Body of pancreas (tissue), 4 donors: ENCODE results near the gene ABI1. TPM values are rescaled to one million over a fixed set of nuclear protein-coding genes. Genes with fewer than 3 reads are reported as not detected.

ENCODE experiments used
- ATAC-seq: fragments of 150-250 bp; one replicate; pipeline ENCODE4 v1.9.1; 2016
- DNase-seq, 4 donors: peaks; one replicate each; pipeline ENCODE4 v3.0.0-alpha.2; 2019
- H3K27ac ChIP-seq, 4 donors: fragments of 200-600 bp; sonication (generic); 1 replicate in 3 of 4; 2 replicates in 1 of 4; pipeline versions ENCODE4 v1.5.1 to v1.6.1; 2016 to 2019; ENCODE audit warnings: mild to moderate bottlenecking in 1 of 4, mixed read lengths in 1 of 4, moderate library complexity in 1 of 4
- H3K27me3 ChIP-seq, 2 donors: fragments of 200-600 bp; sonication (generic); one replicate each; pipeline ENCODE4 v1.6.0; 2016; ENCODE audit warnings: mild to moderate bottlenecking in 1 of 2
- H3K36me3 ChIP-seq, 2 donors: fragments of 200-600 bp; sonication (generic); replicated peaks in 1 of 2; 2 replicates each; pipeline ENCODE4 v1.5.1; 2016; ENCODE audit warnings: low read depth in 2 of 2; ENCODE audit not compliant: insufficient read depth in 1 of 2
- H3K4me1 ChIP-seq: fragments of 200-600 bp; sonication (generic); one replicate; pipeline ENCODE4 v1.6.0; 2016
- H3K4me3 ChIP-seq, 2 donors: fragments of 200-600 bp; sonication (generic); 1 replicate in 1 of 2; 2 replicates in 1 of 2; pipeline ENCODE4 v1.5.1; 2016 to 2019
- H3K9me3 ChIP-seq, 3 donors: fragments of 200-600 bp; sonication (generic); 1 replicate in 2 of 3; 2 replicates in 1 of 3; pipeline ENCODE4 v1.5.1; 2016
- CTCF ChIP-seq, 7 experiments: fragments of 450-650 bp in 4 of 7; fragments of 200-600 bp in 3 of 7; sonication (generic) in 3 of 7; IDR thresholded peaks; one replicate each; pipeline ENCODE4 v1.5.1; 2016 to 2019; ENCODE audit warnings: antibody characterized with exemption in 7 of 7
- POLR2A ChIP-seq, 3 donors: fragments of 450-650 bp; IDR thresholded peaks; one replicate each; pipeline ENCODE4 v1.6.1; 2016; ENCODE audit warnings: antibody characterized with exemption in 3 of 3, mild to moderate bottlenecking in 2 of 3
- WGBS, 2 donors: methylation state at CpG; one replicate each; pipeline ENCODE4 v1.1.5; 2017; 5-methylcytosine and 5-hydroxymethylcytosine counted together
- intact Hi-C: fragments of 100-400 bp; cut with DNase I; formaldehyde crosslinking; loops from one replicate; pipeline ENCODE4 v1.15.1; 2023
- total RNA-seq, 2 donors: library from RNA; depleted of rRNA; stranded (reverse); fragments of >200 nt; gene quantifications; one replicate each; pipeline ENCODE4 v1.1.0, GENCODE V29; 2016

Gene ABI1
- total RNA-seq, 2 donors from 2014 or later = 13.5 to 24.9 TPM

GRCh38 chr10:26773633-26774032, 87.1 kb downstream of the ABI1 start:
- Histone ChIP-seq H3K9me3 (peaks cover 0 to 5% (median 0%) of the 10 kb centered on the region in 3 donors), H3K4me3 (no peak overlapping the region), H3K27ac (no peak overlapping the region), H3K36me3 (no peaks in the 10 kb centered on the region), H3K27me3 (no peaks in the 10 kb centered on the region), H3K4me1 (no peaks in the 10 kb centered on the region)
- 89 to 90% methylated on average over 2 of the region's 2 CpGs for WGBS, 2 donors
- TF ChIP-seq POLR2A (IDR thresholded peaks at IDR 0.05) (no peak), CTCF (IDR thresholded peaks at IDR 0.05) (no peak)
- DNase-seq = no peak
- no peak for ATAC-seq
- intact Hi-C loops = no loop called here

GRCh38 chr10:26770069-26770468, 90.7 kb downstream of the ABI1 start:
- H3K9me3 ChIP-seq = peaks cover 0 to 5% (median 0%) of the 10 kb centered on the region in 3 donors
- no peak for DNase-seq
- no peaks in the 10 kb centered on the region for H3K4me1 ChIP-seq
- ATAC-seq = no peak
- no peaks in the 10 kb centered on the region for H3K27me3 ChIP-seq
- H3K36me3 ChIP-seq = no peaks in the 10 kb centered on the region
- intact Hi-C loops = no loop called here
- no peak overlapping the region for H3K27ac ChIP-seq
- 97 to 98% methylated on average over 4 of the region's 4 CpGs for WGBS, 2 donors
- no peak overlapping the region for H3K4me3 ChIP-seq
- no peak for TF ChIP-seq CTCF (IDR thresholded peaks at IDR 0.05)
- TF ChIP-seq POLR2A (IDR thresholded peaks at IDR 0.05) = no peak

GRCh38 chr10:26765549-26765948, 95.2 kb downstream of the ABI1 start:
- no peak for DNase-seq
- Histone ChIP-seq H3K36me3 (peaks cover 0 to 11% of the 10 kb centered on the region in 2 donors), H3K9me3 (peaks cover 0 to 2% (median 0%) of the 10 kb centered on the region in 3 donors), H3K27me3 (no peaks in the 10 kb centered on the region), H3K27ac (no peak overlapping the region), H3K4me3 (no peak overlapping the region), H3K4me1 (no peaks in the 10 kb centered on the region)
- intact Hi-C loops = no loop called here
- no peak for ATAC-seq
- 93% methylated on average over 2 of the region's 2 CpGs for WGBS, 2 donors
- TF ChIP-seq POLR2A (IDR thresholded peaks at IDR 0.05) (no peak), CTCF (IDR thresholded peaks at IDR 0.05) (no peak)

- 85 to 87% methylated on average over 4 of the region's 4 CpGs for WGBS, 2 donors
- no peak for TF ChIP-seq POLR2A (IDR thresholded peaks at IDR 0.05)
- ATAC-seq = no peak
- no peak for DNase-seq
- Histone ChIP-seq H3K36me3 (peaks cover 0 to 4% of the 10 kb centered on the region in 2 donors), H3K27me3 (no peaks in the 10 kb centered on the region), H3K9me3 (no peaks in the 10 kb centered on the region), H3K4me1 (no peaks in the 10 kb centered on the region), H3K27ac (no peak overlapping the region), H3K4me3 (no peak overlapping the region)
- intact Hi-C loops = no loop called here
Observed at GRCh38 chr10:26759008-26759407, 101.8 kb downstream of the ABI1 start.

- TF ChIP-seq CTCF (IDR thresholded peaks at IDR 0.05) (no peak), POLR2A (IDR thresholded peaks at IDR 0.05) (no peak)
- WGBS, 2 donors = 86 to 87% methylated on average over 4 of the region's 4 CpGs
- H3K4me3 ChIP-seq = no peak overlapping the region
- ATAC-seq = no peak
- H3K36me3 ChIP-seq = peaks cover 0 to 2% of the 10 kb centered on the region in 2 donors
- intact Hi-C loops = no loop called here
- no peak overlapping the region for H3K27ac ChIP-seq
- no peaks in the 10 kb centered on the region for H3K27me3 ChIP-seq
- no peak for DNase-seq
- H3K4me1 ChIP-seq = no peaks in the 10 kb centered on the region
- H3K9me3 ChIP-seq = no peaks in the 10 kb centered on the region
Observed at GRCh38 chr10:26755443-26755903, 105.3 kb downstream of the ABI1 start.
